Upper lobe of left lung (tissue), 4 donors: Measurements from ENCODE around the gene SLC25A29.

ENCODE experiments used
- POLR2A ChIP-seq, 4 donors: fragments of 450-650 bp; IDR thresholded peaks; one replicate each; pipeline ENCODE4 v1.5.1; 2016 to 2017; ENCODE audit warnings: antibody characterized with exemption in 4 of 4, mild to moderate bottlenecking in 2 of 4
- TF ChIP-seq, protein P1 (sequence below), 6 experiments: fragments of 450-650 bp in 4 of 6; fragments of 200-600 bp in 2 of 6; sonication (generic) in 2 of 6; IDR thresholded peaks; one replicate each; pipeline ENCODE4 v1.5.1; 2016 to 2019; ENCODE audit warnings: antibody characterized with exemption in 6 of 6

DNA sequence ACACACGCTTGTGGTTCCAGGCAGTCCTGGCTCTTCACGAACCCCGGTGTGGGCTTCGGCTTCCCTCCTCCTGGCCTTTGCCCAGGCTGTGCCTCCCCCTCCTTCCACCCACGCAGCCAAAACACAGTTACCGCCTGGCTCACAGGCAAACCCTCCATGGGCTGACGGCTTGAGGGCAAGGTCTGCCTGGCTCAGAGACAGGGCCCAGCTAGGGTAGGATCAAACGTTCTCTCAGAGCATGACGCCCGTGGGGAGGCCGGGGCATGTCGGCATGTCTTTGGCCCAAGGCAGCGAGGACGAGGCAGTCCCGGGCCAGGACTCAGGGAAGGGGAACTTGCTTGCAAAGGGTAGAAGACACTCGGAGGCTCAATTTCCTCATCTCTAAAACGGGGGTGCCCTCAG lies 19.0 kb upstream of the SLC25A29 start:
- no peak for TF ChIP-seq POLR2A (IDR thresholded peaks at IDR 0.05)
- TF ChIP-seq, protein P1, sequence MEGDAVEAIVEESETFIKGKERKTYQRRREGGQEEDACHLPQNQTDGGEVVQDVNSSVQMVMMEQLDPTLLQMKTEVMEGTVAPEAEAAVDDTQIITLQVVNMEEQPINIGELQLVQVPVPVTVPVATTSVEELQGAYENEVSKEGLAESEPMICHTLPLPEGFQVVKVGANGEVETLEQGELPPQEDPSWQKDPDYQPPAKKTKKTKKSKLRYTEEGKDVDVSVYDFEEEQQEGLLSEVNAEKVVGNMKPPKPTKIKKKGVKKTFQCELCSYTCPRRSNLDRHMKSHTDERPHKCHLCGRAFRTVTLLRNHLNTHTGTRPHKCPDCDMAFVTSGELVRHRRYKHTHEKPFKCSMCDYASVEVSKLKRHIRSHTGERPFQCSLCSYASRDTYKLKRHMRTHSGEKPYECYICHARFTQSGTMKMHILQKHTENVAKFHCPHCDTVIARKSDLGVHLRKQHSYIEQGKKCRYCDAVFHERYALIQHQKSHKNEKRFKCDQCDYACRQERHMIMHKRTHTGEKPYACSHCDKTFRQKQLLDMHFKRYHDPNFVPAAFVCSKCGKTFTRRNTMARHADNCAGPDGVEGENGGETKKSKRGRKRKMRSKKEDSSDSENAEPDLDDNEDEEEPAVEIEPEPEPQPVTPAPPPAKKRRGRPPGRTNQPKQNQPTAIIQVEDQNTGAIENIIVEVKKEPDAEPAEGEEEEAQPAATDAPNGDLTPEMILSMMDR (IDR thresholded peaks at IDR 0.05), result no peak
